Measurements from ENCODE around the gene WDR43. TPM values are rescaled to one million over a fixed set of nuclear protein-coding genes. Genes with fewer than 3 reads are reported as not detected.
A peak's percentile ranks its signal among the peaks of the same experiment; 100 is the strongest.

Gene WDR43, protein sequence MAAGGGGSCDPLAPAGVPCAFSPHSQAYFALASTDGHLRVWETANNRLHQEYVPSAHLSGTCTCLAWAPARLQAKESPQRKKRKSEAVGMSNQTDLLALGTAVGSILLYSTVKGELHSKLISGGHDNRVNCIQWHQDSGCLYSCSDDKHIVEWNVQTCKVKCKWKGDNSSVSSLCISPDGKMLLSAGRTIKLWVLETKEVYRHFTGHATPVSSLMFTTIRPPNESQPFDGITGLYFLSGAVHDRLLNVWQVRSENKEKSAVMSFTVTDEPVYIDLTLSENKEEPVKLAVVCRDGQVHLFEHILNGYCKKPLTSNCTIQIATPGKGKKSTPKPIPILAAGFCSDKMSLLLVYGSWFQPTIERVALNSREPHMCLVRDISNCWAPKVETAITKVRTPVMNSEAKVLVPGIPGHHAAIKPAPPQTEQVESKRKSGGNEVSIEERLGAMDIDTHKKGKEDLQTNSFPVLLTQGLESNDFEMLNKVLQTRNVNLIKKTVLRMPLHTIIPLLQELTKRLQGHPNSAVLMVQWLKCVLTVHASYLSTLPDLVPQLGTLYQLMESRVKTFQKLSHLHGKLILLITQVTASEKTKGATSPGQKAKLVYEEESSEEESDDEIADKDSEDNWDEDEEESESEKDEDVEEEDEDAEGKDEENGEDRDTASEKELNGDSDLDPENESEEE
- polyA plus RNA-seq (2013, experiment 1 of 2): 71.0 TPM
- 60.7 TPM for polyA plus RNA-seq (2013, experiment 2 of 2)

DNA sequence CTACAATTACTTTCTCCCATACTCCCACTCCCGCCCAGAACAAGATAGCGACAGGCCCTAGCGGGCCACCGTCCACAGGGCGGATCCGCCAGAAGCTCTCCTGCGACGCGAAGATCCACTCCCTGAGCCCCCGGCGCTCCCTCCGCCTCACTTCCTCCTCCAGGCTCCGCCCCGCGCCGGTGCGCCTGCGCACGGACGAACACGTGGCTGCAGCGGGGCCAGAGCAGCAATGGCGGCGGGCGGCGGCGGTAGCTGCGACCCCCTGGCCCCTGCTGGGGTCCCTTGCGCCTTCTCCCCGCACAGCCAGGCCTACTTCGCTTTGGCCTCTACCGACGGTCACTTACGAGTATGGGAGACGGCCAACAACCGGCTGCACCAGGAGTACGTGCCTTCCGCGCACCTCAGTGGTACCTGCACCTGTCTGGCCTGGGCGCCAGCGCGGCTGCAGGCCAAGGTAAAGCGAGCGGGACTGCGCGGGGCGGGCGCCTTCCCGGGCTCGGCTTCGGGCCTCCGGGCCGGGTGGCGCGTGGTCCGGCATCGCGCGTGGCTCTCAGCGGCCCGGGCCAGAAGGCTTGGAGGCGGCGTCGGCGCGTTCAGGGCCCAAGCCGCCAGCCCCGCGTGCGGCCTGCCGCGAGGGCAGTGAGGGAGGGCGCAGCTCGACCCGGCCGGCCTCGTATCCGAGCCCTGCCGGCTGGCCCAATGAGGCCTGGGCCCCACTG is at the start of gene WDR43:
TSS of gene WDR43 (plus strand) at position 198 of the 719 bp plus-strand sequence. CDS start at position 230, 32 bp downstream.
- WGBS: under 1% methylated on average over 79 of the region's 79 CpGs
- Histone ChIP-seq H3K27ac (ENCODE audit: low read depth, low read length) (peak within 1 kb of the TSS; percentile 87), H3K4me3 (ENCODE audit: low read length) (peak within 1 kb of the TSS; percentile 100), H3K36me3 (ENCODE audit: insufficient read depth, low read length) (peaks cover 6% of the 10 kb centered on the region; the same call in 1 of the 2 replicates), H3K4me1 (ENCODE audit: insufficient read depth, low read length) (peaks cover 34% of the 10 kb centered on the region), H3K9ac (ENCODE audit: low read depth, low read length) (peak within 1 kb of the TSS; percentile 100), H3K9me3 (ENCODE audit: insufficient read depth, low read depth, low read length) (no peaks in the 10 kb centered on the region), H3K27me3 (ENCODE audit: insufficient read depth, low read length) (peaks cover 8% of the 10 kb centered on the region; the same call in 1 of the 2 replicates)

DNA sequence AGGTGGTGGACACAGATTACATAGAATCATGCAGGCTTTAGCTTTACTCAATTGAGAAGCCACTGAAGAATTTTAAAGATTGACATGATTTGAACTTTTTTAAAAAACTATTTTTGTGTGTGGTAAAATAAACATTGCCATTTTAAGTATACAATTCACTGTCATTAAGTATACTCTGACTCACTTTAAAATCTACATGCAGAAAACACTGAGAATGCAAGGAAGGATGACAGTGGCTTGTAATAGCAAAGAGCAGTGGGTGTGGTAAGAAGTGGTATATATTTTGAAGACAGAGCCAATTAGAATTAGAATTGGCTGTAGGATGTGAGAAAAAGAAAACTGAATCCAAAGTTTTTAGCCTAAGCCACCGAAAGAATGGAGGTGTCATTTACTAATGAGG is 39.3 kb upstream of the WDR43 start:
- H3K27me3 ChIP-seq (ENCODE audit: insufficient read depth, low read length): no peaks in the 10 kb centered on the region
- H3K27ac ChIP-seq (ENCODE audit: low read depth, low read length): no peak overlapping the region
- H3K9ac ChIP-seq (ENCODE audit: low read depth, low read length): no peak overlapping the region
- H3K9me3 ChIP-seq (ENCODE audit: insufficient read depth, low read depth, low read length): no peaks in the 10 kb centered on the region
- 97% methylated on average over 1 of the region's 1 CpG for WGBS
- no peaks in the 10 kb centered on the region for H3K4me1 ChIP-seq (ENCODE audit: insufficient read depth, low read length)
- no peak overlapping the region for H3K4me3 ChIP-seq (ENCODE audit: low read length)
- peaks cover 31% of the 10 kb centered on the region for H3K36me3 ChIP-seq (ENCODE audit: insufficient read depth, low read length)

DNA sequence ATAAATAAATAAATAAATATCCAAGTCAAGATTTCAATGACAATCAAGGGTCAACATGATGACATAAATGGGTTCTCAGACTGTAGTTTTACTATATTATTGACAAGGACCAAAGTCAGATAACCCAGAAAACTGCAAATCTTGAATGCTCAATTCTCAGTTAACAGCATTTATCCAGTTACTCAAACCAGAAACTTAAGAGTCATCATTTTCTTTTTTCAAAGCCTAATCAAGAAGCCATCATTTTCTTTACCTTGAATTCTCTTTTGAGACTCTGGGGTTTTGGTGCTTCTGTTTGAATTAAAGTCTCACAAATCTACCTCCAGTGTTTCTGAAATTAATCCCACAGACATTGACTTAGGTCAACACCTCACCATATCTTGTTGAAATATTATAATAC is 38.5 kb upstream of the WDR43 start:
- Histone ChIP-seq H3K27ac (ENCODE audit: low read depth, low read length) (no peak overlapping the region), H3K4me1 (ENCODE audit: insufficient read depth, low read length) (no peaks in the 10 kb centered on the region), H3K9ac (ENCODE audit: low read depth, low read length) (no peak overlapping the region), H3K9me3 (ENCODE audit: insufficient read depth, low read depth, low read length) (no peaks in the 10 kb centered on the region), H3K4me3 (ENCODE audit: low read length) (no peak overlapping the region), H3K27me3 (ENCODE audit: insufficient read depth, low read length) (no peaks in the 10 kb centered on the region), H3K36me3 (ENCODE audit: insufficient read depth, low read length) (peaks cover 31% of the 10 kb centered on the region)

DNA sequence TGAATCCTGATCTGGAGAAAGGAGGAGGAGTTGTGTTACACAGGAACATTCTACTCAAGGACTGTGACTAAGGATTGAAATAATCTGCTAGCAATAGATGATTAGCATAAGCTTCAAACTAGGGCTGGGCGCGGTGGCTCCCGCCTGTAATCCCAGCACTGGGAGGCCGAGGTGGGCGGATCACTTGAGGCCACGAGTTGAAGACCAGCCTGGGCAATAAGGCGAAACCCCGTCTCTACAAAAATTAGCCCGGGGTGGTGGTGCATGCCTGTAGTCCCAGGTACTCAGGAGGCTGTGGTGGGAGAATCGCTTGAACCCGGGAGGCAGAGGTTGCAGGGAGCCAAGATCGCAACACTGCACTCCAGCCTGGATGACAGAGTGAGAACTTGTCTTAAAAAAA is 25.9 kb upstream of the WDR43 start:
- H3K4me3 ChIP-seq (ENCODE audit: low read length): peak overlapping the region; percentile 98
- H3K9ac ChIP-seq (ENCODE audit: low read depth, low read length): peak overlapping the region; percentile 93; the same call in 1 of the 2 replicates

DNA sequence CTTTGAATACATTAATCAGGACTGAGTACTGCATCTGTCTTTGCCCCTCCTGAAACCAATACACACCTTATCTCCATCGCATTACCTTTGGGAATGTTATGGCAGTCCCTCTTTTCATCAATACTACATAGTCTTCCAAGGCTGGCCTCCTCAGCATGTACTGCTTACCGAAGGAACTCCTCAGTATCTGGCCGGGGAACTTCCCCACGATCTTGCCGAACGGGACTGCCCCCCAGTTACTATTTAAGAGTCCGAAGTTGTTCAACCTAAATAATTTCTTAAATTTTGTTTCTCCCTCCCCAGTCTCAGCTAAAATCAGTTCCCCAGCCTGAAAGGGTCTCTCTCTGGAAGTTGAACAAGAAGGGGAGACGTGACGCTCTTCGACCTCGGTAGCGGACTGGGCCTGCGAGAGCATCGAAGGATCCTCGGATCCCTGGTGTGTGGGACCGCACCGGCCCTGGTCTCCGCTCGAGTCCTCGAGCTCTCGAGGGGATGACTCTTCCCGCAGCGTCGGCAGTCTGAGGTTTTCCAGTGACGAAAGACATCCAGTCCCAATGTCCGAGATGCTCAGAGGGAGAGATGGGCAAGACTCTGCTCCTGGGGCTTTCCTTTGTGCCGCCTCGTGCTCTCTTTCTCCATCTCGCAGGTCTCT is 24.8 kb upstream of the WDR43 start:
- peaks cover under 1% of the 10 kb centered on the region; the same call in 1 of the 2 replicates for H3K27me3 ChIP-seq (ENCODE audit: insufficient read depth, low read length)
- WGBS: 1% methylated on average over 29 of the region's 29 CpGs
- H3K4me1 ChIP-seq (ENCODE audit: insufficient read depth, low read length): peaks cover 9% of the 10 kb centered on the region
- peak overlapping the region; percentile 93 for H3K9ac ChIP-seq (ENCODE audit: low read depth, low read length)
- H3K9me3 ChIP-seq (ENCODE audit: insufficient read depth, low read depth, low read length): no peaks in the 10 kb centered on the region
- peak overlapping the region; percentile 71 for H3K27ac ChIP-seq (ENCODE audit: low read depth, low read length)
- H3K36me3 ChIP-seq (ENCODE audit: insufficient read depth, low read length): peaks cover 5% of the 10 kb centered on the region
- peak overlapping the region; percentile 98 for H3K4me3 ChIP-seq (ENCODE audit: low read length)

More for the DNA sequence above, 25.9 kb upstream of the WDR43 start:
- Histone ChIP-seq H3K4me1 (ENCODE audit: insufficient read depth, low read length) (peaks cover 9% of the 10 kb centered on the region), H3K36me3 (ENCODE audit: insufficient read depth, low read length) (peaks cover 14% of the 10 kb centered on the region), H3K27me3 (ENCODE audit: insufficient read depth, low read length) (no peaks in the 10 kb centered on the region; the same call in 1 of the 2 replicates), H3K27ac (ENCODE audit: low read depth, low read length) (no peak overlapping the region), H3K9me3 (ENCODE audit: insufficient read depth, low read depth, low read length) (no peaks in the 10 kb centered on the region)
- WGBS: 82% methylated on average over 12 of the region's 12 CpGs

DNA sequence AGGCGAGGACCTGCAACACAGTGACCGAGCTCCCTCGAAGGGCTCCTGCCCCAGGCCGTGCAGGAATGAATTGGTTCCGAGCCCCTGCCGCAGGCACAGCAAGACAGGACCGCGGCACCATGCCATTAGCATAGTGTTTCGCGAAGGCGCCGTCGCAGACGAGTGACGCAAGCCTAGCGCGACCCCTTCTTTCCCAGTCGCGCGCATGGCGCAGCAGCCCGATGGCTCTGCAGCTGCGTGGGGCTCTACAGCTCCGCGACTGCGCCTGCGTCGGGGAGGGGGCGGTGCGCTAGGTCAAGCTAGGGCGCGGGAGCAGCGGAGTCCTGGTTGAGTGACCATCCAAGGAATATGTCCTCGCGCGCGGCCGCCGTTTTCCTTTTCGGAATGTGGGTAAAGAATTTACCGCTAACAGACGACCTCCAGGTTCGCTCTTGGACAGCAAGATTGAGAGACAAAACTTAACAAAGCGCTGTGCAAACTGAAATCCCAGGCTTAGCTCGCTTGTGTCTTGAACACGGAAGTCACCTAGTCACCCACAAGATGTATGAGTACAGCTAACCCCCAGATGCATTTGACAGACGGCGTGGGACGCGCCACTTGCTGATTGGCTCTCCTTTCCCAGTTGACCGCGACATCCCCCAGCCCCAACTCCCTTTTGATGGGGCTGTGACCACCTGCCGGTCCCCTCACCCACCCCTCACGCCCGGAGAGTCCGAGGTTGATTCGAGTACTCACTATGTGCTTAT is 24.1 kb upstream of the WDR43 start, which contains the start of gene TRMT61B:
TSS of gene TRMT61B (minus strand) at position 164 of the 746 bp plus-strand sequence. CDS start at position 132, 32 bp downstream.
- under 1% methylated on average over 57 of the region's 57 CpGs for WGBS
- peaks cover 9% of the 10 kb centered on the region for H3K4me1 ChIP-seq (ENCODE audit: insufficient read depth, low read length)
- H3K27me3 ChIP-seq (ENCODE audit: insufficient read depth, low read length): peaks cover 6% of the 10 kb centered on the region; the same call in 1 of the 2 replicates
- peak within 1 kb of the TSS; percentile 98 for H3K4me3 ChIP-seq (ENCODE audit: low read length)
- H3K9ac ChIP-seq (ENCODE audit: low read depth, low read length): peak within 1 kb of the TSS; percentile 93
- H3K36me3 ChIP-seq (ENCODE audit: insufficient read depth, low read length): no peaks in the 10 kb centered on the region
- peak within 1 kb of the TSS; percentile 73 for H3K27ac ChIP-seq (ENCODE audit: low read depth, low read length)
- no peaks in the 10 kb centered on the region for H3K9me3 ChIP-seq (ENCODE audit: insufficient read depth, low read depth, low read length)

DNA sequence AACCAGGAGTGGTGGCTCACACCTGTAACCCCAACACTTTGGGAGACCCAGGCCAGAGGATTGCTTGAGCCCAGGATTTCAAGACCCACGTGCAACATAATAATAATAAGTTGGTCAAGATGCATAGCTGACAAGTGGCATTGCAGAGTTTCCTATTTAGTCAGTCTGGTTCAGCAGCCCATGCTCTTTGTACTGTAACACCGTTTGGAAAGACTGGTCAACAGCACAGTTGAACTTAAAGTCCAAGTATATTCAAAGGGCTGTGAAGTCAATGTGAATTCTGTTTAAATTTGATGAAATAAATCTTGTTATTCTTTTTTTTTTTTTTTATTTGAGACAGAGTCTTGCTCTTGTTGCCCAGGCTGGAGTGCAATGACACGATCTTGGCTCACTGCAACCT is 22.8 kb upstream of the WDR43 start:
- Histone ChIP-seq H3K9me3 (ENCODE audit: insufficient read depth, low read depth, low read length) (no peaks in the 10 kb centered on the region), H3K27ac (ENCODE audit: low read depth, low read length) (no peak overlapping the region), H3K9ac (ENCODE audit: low read depth, low read length) (no peak overlapping the region), H3K4me1 (ENCODE audit: insufficient read depth, low read length) (peaks cover 9% of the 10 kb centered on the region), H3K4me3 (ENCODE audit: low read length) (no peak overlapping the region), H3K27me3 (ENCODE audit: insufficient read depth, low read length) (peaks cover 16% of the 10 kb centered on the region), H3K36me3 (ENCODE audit: insufficient read depth, low read length) (no peaks in the 10 kb centered on the region)
- 84% methylated on average over 3 of the region's 3 CpGs for WGBS

DNA sequence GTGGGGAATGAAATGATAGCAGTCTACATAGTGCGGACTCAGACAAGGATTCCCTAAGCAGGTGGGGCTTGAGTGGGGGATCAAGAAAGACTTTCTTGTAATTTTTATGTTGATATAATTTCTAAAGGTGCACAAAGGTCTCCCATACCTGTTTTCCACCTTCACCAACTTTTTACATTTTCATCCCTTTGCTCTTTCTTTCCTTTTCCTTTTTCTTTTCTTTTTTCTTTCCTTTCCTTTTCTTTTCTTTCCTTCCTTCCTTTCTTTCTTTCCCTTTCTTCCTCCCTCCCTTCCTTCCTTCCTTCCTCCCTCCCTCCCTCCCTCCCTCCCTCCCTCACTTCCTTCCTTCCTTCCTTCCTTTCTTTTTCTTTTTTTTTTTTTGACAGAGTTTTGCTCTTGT is 14.3 kb upstream of the WDR43 start:
- Histone ChIP-seq H3K4me1 (ENCODE audit: insufficient read depth, low read length) (no peaks in the 10 kb centered on the region), H3K27ac (ENCODE audit: low read depth, low read length) (no peak overlapping the region), H3K9me3 (ENCODE audit: insufficient read depth, low read depth, low read length) (no peaks in the 10 kb centered on the region), H3K9ac (ENCODE audit: low read depth, low read length) (no peak overlapping the region), H3K27me3 (ENCODE audit: insufficient read depth, low read length) (peaks cover 29% of the 10 kb centered on the region), H3K36me3 (ENCODE audit: insufficient read depth, low read length) (no peaks in the 10 kb centered on the region), H3K4me3 (ENCODE audit: low read length) (no peak overlapping the region)
- WGBS: 100% methylated on average over 1 of the region's 1 CpG

DNA sequence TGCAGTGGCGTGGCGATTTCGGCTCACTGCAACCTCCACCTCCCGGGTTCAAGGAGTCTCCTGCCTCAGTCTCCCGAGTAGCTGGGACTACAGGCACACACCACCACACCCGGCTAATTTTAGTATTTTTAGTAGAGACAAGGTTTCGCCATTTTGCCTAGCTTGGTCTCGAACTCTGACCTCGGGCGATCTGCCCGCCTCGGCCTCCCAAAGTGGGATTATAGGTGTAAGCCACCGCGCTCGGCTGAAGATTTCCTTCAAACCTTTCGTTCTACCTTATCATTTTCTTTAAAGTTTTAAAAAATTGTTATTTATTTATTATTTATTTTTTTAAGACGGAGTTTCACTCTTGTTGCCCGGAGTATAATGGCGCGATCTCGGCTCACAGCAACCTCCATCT is 979 bp upstream of the WDR43 start:
- H3K9me3 ChIP-seq (ENCODE audit: insufficient read depth, low read depth, low read length): no peaks in the 10 kb centered on the region
- H3K36me3 ChIP-seq (ENCODE audit: insufficient read depth, low read length): peaks cover 6% of the 10 kb centered on the region; the same call in 1 of the 2 replicates
- H3K27me3 ChIP-seq (ENCODE audit: insufficient read depth, low read length): peaks cover 11% of the 10 kb centered on the region; the same call in 1 of the 2 replicates
- no peak overlapping the region for H3K27ac ChIP-seq (ENCODE audit: low read depth, low read length)
- peaks cover 25% of the 10 kb centered on the region for H3K4me1 ChIP-seq (ENCODE audit: insufficient read depth, low read length)
- no peak overlapping the region; the same call in 1 of the 2 replicates for H3K4me3 ChIP-seq (ENCODE audit: low read length)
- WGBS: 93% methylated on average over 20 of the region's 21 CpGs
- no peak overlapping the region for H3K9ac ChIP-seq (ENCODE audit: low read depth, low read length)

All from HUES64 (cell line).